Subcutaneous abdominal adipose tissue (tissue), 5 donors: ENCODE measurements around the gene IL31RA.

Experiments
- H3K27ac ChIP-seq: one replicate; pipeline ENCODE4 v1.7.0; 2013; ENCODE audit warnings: low read depth, mild to moderate bottlenecking, inconsistent platforms, low read length, moderate library complexity
- H3K27me3 ChIP-seq, 5 donors: one replicate each; pipeline ENCODE4 v1.7.0; 2013; ENCODE audit warnings: low read length in 5 of 5, inconsistent platforms in 1 of 5; ENCODE audit not compliant: control insufficient read depth in 5 of 5, insufficient read depth in 4 of 5
- H3K36me3 ChIP-seq, 5 donors: one replicate each; pipeline ENCODE4 v1.7.0; 2013; ENCODE audit warnings: low read length in 5 of 5; ENCODE audit not compliant: control insufficient read depth in 5 of 5, insufficient read depth in 5 of 5
- H3K4me1 ChIP-seq, 5 donors: one replicate each; pipeline ENCODE4 v1.7.0; 2013; ENCODE audit warnings: low read length in 5 of 5, mild to moderate bottlenecking in 3 of 5, moderate library complexity in 1 of 5; ENCODE audit not compliant: control insufficient read depth in 5 of 5, insufficient read depth in 5 of 5
- H3K4me3 ChIP-seq, 5 donors: one replicate each; pipeline ENCODE4 v1.7.0; 2013; ENCODE audit warnings: low read length in 5 of 5, low read depth in 1 of 5
- H3K9ac ChIP-seq, 5 donors: one replicate each; pipeline ENCODE4 v1.7.0; 2013; ENCODE audit warnings: low read length in 5 of 5, mild to moderate bottlenecking in 4 of 5, moderate library complexity in 3 of 5
- H3K9me3 ChIP-seq, 5 donors: one replicate each; pipeline ENCODE4 v1.7.0; 2013; ENCODE audit warnings: low read length in 5 of 5; ENCODE audit not compliant: control insufficient read depth in 5 of 5
- donor health status: healthy.
- donor health status: healthy.
- donor health status: healthy.
- donor health status: healthy.
- donor health status: healthy.

Gene IL31RA

DNA sequence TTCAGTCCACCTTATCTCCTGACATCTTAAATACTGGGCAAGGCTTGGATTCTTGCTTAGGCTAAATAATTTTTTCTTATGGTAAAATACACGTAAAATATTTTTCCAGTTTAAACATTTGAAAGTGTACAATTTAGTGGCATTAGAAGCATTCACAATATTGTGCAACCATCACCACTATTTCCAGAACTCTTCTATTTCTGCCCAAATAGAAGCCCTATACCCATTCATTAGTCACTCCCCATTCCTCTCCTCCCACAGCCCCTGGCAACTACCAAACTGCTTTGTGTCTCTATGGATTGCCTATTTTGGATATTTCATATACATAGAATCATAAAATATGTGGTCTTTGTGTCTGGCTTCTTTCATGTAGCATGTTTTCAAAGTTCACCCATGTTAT is 57.6 kb downstream of the IL31RA start:
- H3K9ac ChIP-seq, result no peak overlapping the region
- no peaks in the 10 kb centered on the region for H3K27me3 ChIP-seq
- peaks cover 0 to 17% (median 6%) of the 10 kb centered on the region in 5 donors for H3K4me1 ChIP-seq
- no peak overlapping the region for H3K27ac ChIP-seq
- H3K36me3 ChIP-seq, result no peaks in the 10 kb centered on the region
- H3K4me3 ChIP-seq, result no peak overlapping the region
- H3K9me3 ChIP-seq, result no peaks in the 10 kb centered on the region

DNA sequence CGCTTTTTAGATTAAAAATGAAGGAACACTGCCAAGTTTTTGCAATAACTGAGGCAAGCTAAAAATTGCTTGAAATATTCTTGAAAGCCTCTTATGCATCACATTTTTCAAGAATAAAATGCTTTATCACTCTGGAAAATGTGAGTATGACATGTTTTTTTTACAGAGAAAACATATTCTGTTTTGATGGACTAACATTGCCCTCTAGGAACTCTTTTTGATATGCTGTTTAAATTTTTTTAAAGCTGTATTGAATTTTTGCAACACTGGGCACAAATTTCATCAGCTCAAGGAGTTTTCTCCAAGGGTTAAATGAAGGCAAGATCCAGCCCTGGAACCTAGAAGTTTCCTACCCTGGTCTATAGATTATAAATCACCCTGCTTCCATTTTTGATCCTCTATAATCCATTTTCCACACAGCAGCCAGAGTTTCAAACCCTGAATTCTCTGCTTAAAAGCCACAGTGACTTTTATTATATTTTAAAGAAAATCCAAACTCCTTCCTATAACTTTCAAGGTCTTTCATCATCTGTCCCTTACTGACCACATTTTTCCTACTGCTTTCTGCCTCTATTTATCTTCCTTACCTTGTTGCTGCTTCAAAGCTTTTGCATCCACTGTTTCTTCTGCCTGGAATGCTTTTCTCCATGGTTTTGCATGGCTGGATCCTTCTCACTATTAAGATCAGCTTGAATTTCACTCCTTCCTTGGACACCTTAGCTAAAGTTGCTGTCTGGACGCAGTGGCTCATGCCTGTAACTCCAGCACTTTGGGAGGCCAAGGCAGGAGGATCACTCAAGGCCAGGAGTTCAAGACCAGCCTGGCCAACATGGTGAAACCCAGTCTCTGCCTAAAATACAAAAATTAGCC is 60.9 kb downstream of the IL31RA start:
- H3K27ac ChIP-seq, result no peak overlapping the region
- no peak overlapping the region for H3K4me3 ChIP-seq
- no peaks in the 10 kb centered on the region for H3K36me3 ChIP-seq
- no peaks in the 10 kb centered on the region for H3K27me3 ChIP-seq
- H3K9me3 ChIP-seq, result no peaks in the 10 kb centered on the region
- H3K4me1 ChIP-seq, result peaks cover 0 to 9% (median 5%) of the 10 kb centered on the region in 5 donors
- H3K9ac ChIP-seq, result no peak overlapping the region

DNA sequence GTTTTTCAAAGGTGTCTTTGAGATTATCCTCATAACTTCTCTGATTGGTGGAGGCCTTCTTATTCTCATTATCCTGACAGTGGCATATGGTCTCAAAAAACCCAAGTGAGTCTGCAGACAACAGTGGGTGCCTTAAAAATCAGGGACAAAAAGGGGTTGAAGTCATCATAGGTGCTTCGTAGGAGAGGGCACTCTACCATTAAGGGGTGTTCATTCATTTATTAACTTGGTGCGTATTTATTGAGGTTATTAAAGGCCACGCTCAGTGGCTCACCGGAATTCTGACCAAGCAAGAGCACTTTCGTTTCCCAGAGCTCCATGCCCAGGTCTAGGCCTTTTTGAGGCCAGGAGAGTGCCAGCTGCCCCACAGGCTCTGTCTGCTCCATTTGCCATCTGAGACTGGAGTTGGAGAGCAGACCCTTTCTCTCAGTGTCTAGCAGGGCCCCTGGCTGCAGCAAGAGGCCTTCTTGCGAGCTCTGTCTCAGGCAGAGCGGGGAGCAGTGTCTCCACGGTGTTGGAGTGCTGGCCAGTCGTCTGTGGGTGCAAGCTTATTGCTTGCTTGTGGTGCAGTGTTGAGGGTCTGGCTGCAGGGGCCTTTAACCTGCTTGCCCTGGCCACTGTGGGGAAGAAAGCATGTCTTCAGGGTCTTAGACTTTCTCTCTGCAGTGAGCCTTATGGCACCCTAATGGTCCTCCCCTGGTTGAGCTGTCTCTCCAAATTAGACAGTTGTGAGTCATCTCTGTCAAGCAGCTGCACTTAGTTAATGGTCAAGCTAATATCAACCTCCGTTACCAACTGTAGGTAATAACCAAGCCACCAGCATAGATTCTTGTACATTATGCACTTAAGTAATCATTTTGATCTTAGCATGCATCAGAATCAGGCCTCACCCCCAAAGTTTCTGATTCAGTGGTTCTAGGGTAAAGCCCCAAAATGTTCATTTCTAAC is 62.6 kb downstream of the IL31RA start:
- Histone ChIP-seq H3K9ac (no peak overlapping the region), H3K27me3 (no peaks in the 10 kb centered on the region), H3K27ac (no peak overlapping the region), H3K36me3 (no peaks in the 10 kb centered on the region), H3K4me3 (no peak overlapping the region), H3K4me1 (peaks cover 0 to 9% (median 5%) of the 10 kb centered on the region in 5 donors), H3K9me3 (no peaks in the 10 kb centered on the region)

DNA sequence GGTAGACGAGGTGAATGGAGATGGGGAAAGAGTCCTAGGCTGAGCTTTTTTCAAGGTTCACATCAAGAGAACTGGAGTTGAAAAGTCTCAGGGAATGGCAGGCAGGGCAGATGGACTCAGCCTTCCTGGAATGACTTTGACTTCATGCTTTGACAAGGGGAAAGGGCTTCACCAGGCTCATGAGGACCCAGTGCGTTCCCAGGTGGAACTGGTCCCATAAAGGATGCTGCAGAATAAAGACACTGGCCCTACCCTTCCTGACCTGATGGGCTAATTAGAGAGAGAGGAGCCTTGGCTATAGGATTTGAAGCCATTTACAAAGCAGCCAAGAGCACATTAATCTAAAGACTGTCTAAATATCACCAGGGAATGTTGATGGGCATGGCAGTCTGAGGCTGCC is 63.8 kb downstream of the IL31RA start:
- no peaks in the 10 kb centered on the region for H3K9me3 ChIP-seq
- no peak overlapping the region for H3K4me3 ChIP-seq
- no peak overlapping the region for H3K9ac ChIP-seq
- H3K27me3 ChIP-seq, result no peaks in the 10 kb centered on the region
- no peaks in the 10 kb centered on the region for H3K36me3 ChIP-seq
- H3K27ac ChIP-seq, result no peak overlapping the region
- peaks cover 0 to 9% (median 5%) of the 10 kb centered on the region in 5 donors for H3K4me1 ChIP-seq

DNA sequence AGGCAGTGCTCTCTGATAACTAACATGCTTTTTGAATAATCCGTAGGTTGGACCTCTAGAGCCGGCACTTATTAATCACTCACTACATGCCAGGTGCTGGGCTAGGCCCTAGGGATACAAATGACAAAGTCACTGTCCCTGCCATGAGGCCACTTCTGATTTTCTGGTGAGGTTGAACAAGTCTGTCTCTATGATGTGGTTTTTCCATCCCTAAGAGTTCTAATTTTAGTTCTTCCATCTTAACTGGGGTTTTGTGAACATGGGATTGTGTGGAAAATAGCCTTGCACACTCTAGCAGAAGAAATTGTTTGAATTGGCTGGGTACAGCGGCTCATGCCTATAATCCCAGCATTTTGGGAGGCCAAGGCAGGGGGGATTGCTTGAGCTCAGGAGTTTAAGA is 64.6 kb downstream of the IL31RA start:
- no peak overlapping the region for H3K9ac ChIP-seq
- no peak overlapping the region for H3K4me3 ChIP-seq
- H3K4me1 ChIP-seq, result peaks cover 0 to 9% (median 5%) of the 10 kb centered on the region in 5 donors
- H3K9me3 ChIP-seq, result no peaks in the 10 kb centered on the region
- H3K36me3 ChIP-seq, result no peaks in the 10 kb centered on the region
- no peaks in the 10 kb centered on the region for H3K27me3 ChIP-seq
- no peak overlapping the region for H3K27ac ChIP-seq

DNA sequence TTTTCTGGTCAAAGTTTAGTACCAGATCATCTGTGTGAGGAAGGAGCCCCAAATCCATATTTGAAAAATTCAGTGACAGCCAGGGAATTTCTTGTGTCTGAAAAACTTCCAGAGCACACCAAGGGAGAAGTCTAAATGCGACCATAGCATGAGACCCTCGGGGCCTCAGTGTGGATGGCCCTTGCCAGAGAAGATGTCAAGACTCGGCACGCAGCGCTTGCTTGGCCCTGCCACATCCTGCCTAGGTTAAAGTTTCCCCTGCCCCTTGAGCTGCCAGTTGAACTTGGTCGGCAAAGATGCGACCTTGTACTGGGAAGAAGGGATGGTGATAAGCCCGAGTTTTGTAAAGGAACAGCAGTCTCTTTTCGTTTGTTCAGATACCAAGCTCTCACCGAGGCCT is 65.8 kb downstream of the IL31RA start:
- peaks cover 0 to 3% (median 2%) of the 10 kb centered on the region in 5 donors for H3K4me1 ChIP-seq
- H3K27ac ChIP-seq, result no peak overlapping the region
- H3K36me3 ChIP-seq, result no peaks in the 10 kb centered on the region

DNA sequence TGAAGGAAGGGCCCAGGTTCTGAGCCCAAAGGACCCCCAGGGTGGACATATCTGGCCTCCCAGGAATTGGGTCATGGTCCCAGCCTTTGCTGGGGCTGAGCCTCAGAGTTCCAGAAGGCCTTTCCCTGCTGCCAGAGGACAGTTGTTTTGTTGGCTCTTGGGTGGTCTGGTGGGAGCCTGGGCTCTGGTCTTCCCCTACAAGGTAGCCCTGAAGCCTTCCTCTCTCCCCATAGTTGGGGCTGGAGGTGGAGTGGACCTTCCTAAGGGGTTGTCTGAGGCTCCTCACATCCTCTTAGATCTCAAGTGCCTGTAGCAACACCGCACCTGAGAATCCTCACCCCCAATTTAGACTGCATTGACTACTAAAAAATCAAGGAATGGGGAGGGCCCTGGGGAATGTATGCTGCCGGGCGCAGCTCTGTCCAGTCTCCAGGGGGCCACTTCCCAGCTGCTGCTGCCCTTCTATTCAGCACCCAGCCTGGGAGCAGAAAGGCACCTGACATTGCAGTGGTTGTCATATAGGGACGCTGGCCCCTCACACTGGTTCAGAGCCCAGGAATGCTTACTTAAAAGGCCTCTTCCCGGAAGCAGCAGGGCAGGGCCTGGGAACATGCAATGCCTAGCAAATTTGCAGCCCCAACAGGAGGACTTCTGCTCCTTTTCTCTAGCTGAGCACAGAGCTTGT is 66.4 kb downstream of the IL31RA start:
- Histone ChIP-seq H3K9me3 (no peaks in the 10 kb centered on the region), H3K27ac (no peak overlapping the region), H3K4me1 (no peaks in the 10 kb centered on the region), H3K4me3 (no peak overlapping the region), H3K9ac (no peak overlapping the region), H3K36me3 (no peaks in the 10 kb centered on the region), H3K27me3 (no peaks in the 10 kb centered on the region)

More for the DNA sequence above, 65.8 kb downstream of the IL31RA start:
- H3K9me3 ChIP-seq, result no peaks in the 10 kb centered on the region
- no peak overlapping the region for H3K9ac ChIP-seq
- H3K27me3 ChIP-seq, result no peaks in the 10 kb centered on the region
- H3K4me3 ChIP-seq, result no peak overlapping the region

DNA sequence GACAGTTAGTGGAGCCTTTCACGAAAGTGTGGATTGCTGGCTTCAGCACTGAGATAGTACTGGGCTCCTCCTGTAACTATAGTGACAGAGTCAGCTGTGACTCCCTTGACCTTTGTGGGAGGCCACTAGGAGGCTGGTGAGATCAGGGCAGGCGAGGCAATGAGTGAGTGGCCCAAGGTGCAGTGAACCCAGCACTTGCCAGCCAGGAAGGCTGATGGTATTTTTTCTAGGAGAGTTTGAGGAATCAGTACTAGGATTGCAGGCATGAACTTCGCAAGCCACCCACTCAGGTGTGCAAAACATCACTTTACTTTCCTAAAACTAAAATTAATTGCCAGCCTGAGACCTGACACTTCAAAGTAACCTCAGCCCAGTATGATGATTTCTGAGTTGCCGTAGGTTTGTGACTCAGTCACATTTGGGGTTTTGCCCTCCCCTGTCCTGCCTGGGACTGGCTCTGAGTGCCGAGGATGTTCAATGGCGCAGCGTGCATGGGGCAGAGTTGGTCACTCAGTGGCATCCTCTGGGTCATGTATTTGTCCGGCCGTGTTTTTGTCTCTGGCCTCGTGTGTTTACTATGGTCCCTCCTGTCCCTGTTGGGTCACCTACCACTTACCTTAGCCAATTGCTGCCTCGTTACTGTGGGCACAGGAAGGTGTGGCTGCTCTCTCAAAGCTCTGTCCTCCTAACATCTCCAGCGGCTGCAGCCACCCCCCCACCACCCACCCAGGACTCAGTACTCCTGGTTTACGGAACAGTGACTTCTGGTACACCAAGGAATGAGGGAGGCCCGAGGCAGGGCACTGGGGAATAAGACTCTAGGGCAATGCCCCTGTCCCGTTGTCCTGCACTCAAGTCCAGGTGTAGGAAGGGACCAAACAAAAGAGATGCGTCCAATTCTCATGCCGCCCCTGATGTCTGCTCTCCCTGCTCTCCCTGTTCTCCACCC is 67.2 kb downstream of the IL31RA start:
- Histone ChIP-seq H3K36me3 (no peaks in the 10 kb centered on the region), H3K4me3 (no peak overlapping the region)

DNA sequence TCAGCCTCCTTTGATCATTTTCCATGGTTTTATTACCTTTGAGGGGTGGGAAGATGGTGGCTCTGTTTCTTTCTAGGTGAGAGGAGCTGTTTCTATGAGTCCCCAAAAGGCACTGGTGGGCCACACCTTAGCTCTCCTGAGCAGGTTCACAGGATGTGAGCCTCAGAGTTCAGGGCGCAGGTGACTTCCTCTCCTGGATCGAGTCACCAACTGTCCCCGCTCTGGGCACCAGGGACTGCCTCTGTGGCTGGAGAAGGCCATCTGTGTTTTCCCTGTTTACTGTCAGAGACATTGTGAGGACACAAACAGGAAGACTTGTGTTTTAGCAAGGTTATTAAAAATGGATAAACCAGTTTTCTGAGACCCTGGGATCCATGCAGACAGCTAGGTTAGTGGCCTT is 68.5 kb downstream of the IL31RA start:
- Histone ChIP-seq H3K27me3 (no peaks in the 10 kb centered on the region), H3K27ac (no peak overlapping the region), H3K4me1 (peaks cover 0 to 10% (median 7%) of the 10 kb centered on the region in 5 donors), H3K36me3 (no peaks in the 10 kb centered on the region), H3K9ac (no peak overlapping the region), H3K9me3 (no peaks in the 10 kb centered on the region), H3K4me3 (no peak overlapping the region)

More for the DNA sequence above, 67.2 kb downstream of the IL31RA start:
- Histone ChIP-seq H3K9me3 (no peaks in the 10 kb centered on the region), H3K4me1 (peaks cover 0 to 4% (median 3%) of the 10 kb centered on the region in 5 donors), H3K27me3 (no peaks in the 10 kb centered on the region), H3K27ac (no peak overlapping the region), H3K9ac (no peak overlapping the region)
